Peyer's patch (tissue), 4 donors: Measurements from ENCODE around the gene KRT3.
"Not testable (repeated sequence)": the region's sequence is repeated elsewhere in the genome, so short reads cannot be mapped to it uniquely, and the experiment has no call there.

Source experiments
- CTCF ChIP-seq, 6 experiments: fragments of 450-650 bp in 4 of 6; fragments of 200-600 bp in 2 of 6; sonication (generic) in 1 of 6; IDR thresholded peaks; one replicate each; pipeline ENCODE4 v1.5.1; 2017 to 2019; ENCODE audit warnings: antibody characterized with exemption in 6 of 6, mild to moderate bottlenecking in 3 of 6, moderate library complexity in 1 of 6
- POLR2A ChIP-seq, 2 donors: fragments of 450-650 bp; IDR thresholded peaks; one replicate each; pipeline ENCODE4 v1.5.1; 2017; ENCODE audit warnings: antibody characterized with exemption in 2 of 2, mild to moderate bottlenecking in 2 of 2, moderate library complexity in 2 of 2

GRCh38 chr12:52750532-52750931, 45.4 kb downstream of the KRT3 start:
- not testable (repeated sequence) for TF ChIP-seq CTCF, POLR2A (IDR thresholded peaks at IDR 0.05)
